ENCODE results near the gene OR6N1.

OR6N1 gene

GRCh38 chr1:158771950-158772866 lies at the start of gene OR6N1:
TSS of gene OR6N1 (minus strand) at chr1:158772195. CDS start at chr1:158766682, 5,513 bp downstream.
- H3K36me3 ChIP-seq (ENCODE audit: control insufficient read depth, insufficient read depth, low read length) = no peaks in the 10 kb centered on the region
- H3K9ac ChIP-seq (ENCODE audit: low read depth, low read length) = no peak within 1 kb of the TSS
- H3K27me3 ChIP-seq (ENCODE audit: control insufficient read depth, insufficient read depth, low read length) = no peaks in the 10 kb centered on the region
- H3K4me1 ChIP-seq (ENCODE audit: control insufficient read depth, insufficient read depth, low read length) = no peaks in the 10 kb centered on the region
- H3K9me3 ChIP-seq (ENCODE audit: control insufficient read depth, insufficient read depth, low read length) = no peaks in the 10 kb centered on the region
- H3K4me3 ChIP-seq (ENCODE audit: low read depth, low read length) = no peak within 1 kb of the TSS

- H3K4me1 ChIP-seq (ENCODE audit: control insufficient read depth, insufficient read depth, low read length) = no peaks in the 10 kb centered on the region
- no peak overlapping the region for H3K9ac ChIP-seq (ENCODE audit: low read depth, low read length)
- H3K27me3 ChIP-seq (ENCODE audit: control insufficient read depth, insufficient read depth, low read length) = no peaks in the 10 kb centered on the region
- no peaks in the 10 kb centered on the region for H3K36me3 ChIP-seq (ENCODE audit: control insufficient read depth, insufficient read depth, low read length)
- H3K4me3 ChIP-seq (ENCODE audit: low read depth, low read length) = no peak overlapping the region
- no peaks in the 10 kb centered on the region for H3K9me3 ChIP-seq (ENCODE audit: control insufficient read depth, insufficient read depth, low read length)
These were observed 49.7 kb upstream of the OR6N1 start for GRCh38 chr1:158821723-158822122.

GRCh38 chr1:158819461-158820443 lies 47.8 kb upstream of the OR6N1 start:
- Histone ChIP-seq H3K27me3 (ENCODE audit: control insufficient read depth, insufficient read depth, low read length) (no peaks in the 10 kb centered on the region), H3K9me3 (ENCODE audit: control insufficient read depth, insufficient read depth, low read length) (no peaks in the 10 kb centered on the region), H3K4me3 (ENCODE audit: low read depth, low read length) (no peak overlapping the region), H3K36me3 (ENCODE audit: control insufficient read depth, insufficient read depth, low read length) (no peaks in the 10 kb centered on the region), H3K4me1 (ENCODE audit: control insufficient read depth, insufficient read depth, low read length) (no peaks in the 10 kb centered on the region), H3K9ac (ENCODE audit: low read depth, low read length) (no peak overlapping the region)

GRCh38 chr1:158818975-158819431 lies 47.0 kb upstream of the OR6N1 start:
- Histone ChIP-seq H3K27me3 (ENCODE audit: control insufficient read depth, insufficient read depth, low read length) (no peaks in the 10 kb centered on the region), H3K4me3 (ENCODE audit: low read depth, low read length) (no peak overlapping the region), H3K36me3 (ENCODE audit: control insufficient read depth, insufficient read depth, low read length) (no peaks in the 10 kb centered on the region), H3K9me3 (ENCODE audit: control insufficient read depth, insufficient read depth, low read length) (no peaks in the 10 kb centered on the region), H3K4me1 (ENCODE audit: control insufficient read depth, insufficient read depth, low read length) (no peaks in the 10 kb centered on the region), H3K9ac (ENCODE audit: low read depth, low read length) (no peak overlapping the region)

GRCh38 chr1:158818560-158818959 lies 46.6 kb upstream of the OR6N1 start:
- Histone ChIP-seq H3K9ac (ENCODE audit: low read depth, low read length) (no peak overlapping the region), H3K4me1 (ENCODE audit: control insufficient read depth, insufficient read depth, low read length) (no peaks in the 10 kb centered on the region), H3K4me3 (ENCODE audit: low read depth, low read length) (no peak overlapping the region), H3K9me3 (ENCODE audit: control insufficient read depth, insufficient read depth, low read length) (no peaks in the 10 kb centered on the region), H3K27me3 (ENCODE audit: control insufficient read depth, insufficient read depth, low read length) (no peaks in the 10 kb centered on the region), H3K36me3 (ENCODE audit: control insufficient read depth, insufficient read depth, low read length) (no peaks in the 10 kb centered on the region)

- Histone ChIP-seq H3K36me3 (ENCODE audit: control insufficient read depth, insufficient read depth, low read length) (no peaks in the 10 kb centered on the region), H3K4me1 (ENCODE audit: control insufficient read depth, insufficient read depth, low read length) (no peaks in the 10 kb centered on the region), H3K27me3 (ENCODE audit: control insufficient read depth, insufficient read depth, low read length) (no peaks in the 10 kb centered on the region), H3K4me3 (ENCODE audit: low read depth, low read length) (no peak overlapping the region), H3K9me3 (ENCODE audit: control insufficient read depth, insufficient read depth, low read length) (no peaks in the 10 kb centered on the region), H3K9ac (ENCODE audit: low read depth, low read length) (no peak overlapping the region)
These were observed 43.0 kb upstream of the OR6N1 start for GRCh38 chr1:158814970-158815369.

GRCh38 chr1:158813164-158813563 lies 41.2 kb upstream of the OR6N1 start:
- no peaks in the 10 kb centered on the region for H3K36me3 ChIP-seq (ENCODE audit: control insufficient read depth, insufficient read depth, low read length)
- H3K9ac ChIP-seq (ENCODE audit: low read depth, low read length) = no peak overlapping the region
- no peaks in the 10 kb centered on the region for H3K4me1 ChIP-seq (ENCODE audit: control insufficient read depth, insufficient read depth, low read length)
- no peaks in the 10 kb centered on the region for H3K27me3 ChIP-seq (ENCODE audit: control insufficient read depth, insufficient read depth, low read length)
- no peaks in the 10 kb centered on the region for H3K9me3 ChIP-seq (ENCODE audit: control insufficient read depth, insufficient read depth, low read length)
- no peak overlapping the region for H3K4me3 ChIP-seq (ENCODE audit: low read depth, low read length)

GRCh38 chr1:158812336-158812735 lies 40.3 kb upstream of the OR6N1 start:
- H3K4me1 ChIP-seq (ENCODE audit: control insufficient read depth, insufficient read depth, low read length) = no peaks in the 10 kb centered on the region
- no peaks in the 10 kb centered on the region for H3K36me3 ChIP-seq (ENCODE audit: control insufficient read depth, insufficient read depth, low read length)

GRCh38 chr1:158810311-158810710 lies 38.3 kb upstream of the OR6N1 start:
- no peaks in the 10 kb centered on the region for H3K36me3 ChIP-seq (ENCODE audit: control insufficient read depth, insufficient read depth, low read length)
- no peaks in the 10 kb centered on the region for H3K27me3 ChIP-seq (ENCODE audit: control insufficient read depth, insufficient read depth, low read length)
- no peak overlapping the region for H3K9ac ChIP-seq (ENCODE audit: low read depth, low read length)
- no peaks in the 10 kb centered on the region for H3K4me1 ChIP-seq (ENCODE audit: control insufficient read depth, insufficient read depth, low read length)
- no peaks in the 10 kb centered on the region for H3K9me3 ChIP-seq (ENCODE audit: control insufficient read depth, insufficient read depth, low read length)
- H3K4me3 ChIP-seq (ENCODE audit: low read depth, low read length) = no peak overlapping the region

More at GRCh38 chr1:158812336-158812735, 40.3 kb upstream of the OR6N1 start:
- Histone ChIP-seq H3K27me3 (ENCODE audit: control insufficient read depth, insufficient read depth, low read length) (no peaks in the 10 kb centered on the region), H3K9ac (ENCODE audit: low read depth, low read length) (no peak overlapping the region), H3K9me3 (ENCODE audit: control insufficient read depth, insufficient read depth, low read length) (no peaks in the 10 kb centered on the region), H3K4me3 (ENCODE audit: low read depth, low read length) (no peak overlapping the region)

- Histone ChIP-seq H3K9me3 (ENCODE audit: control insufficient read depth, insufficient read depth, low read length) (no peaks in the 10 kb centered on the region), H3K4me3 (ENCODE audit: low read depth, low read length) (no peak overlapping the region), H3K36me3 (ENCODE audit: control insufficient read depth, insufficient read depth, low read length) (no peaks in the 10 kb centered on the region), H3K27me3 (ENCODE audit: control insufficient read depth, insufficient read depth, low read length) (no peaks in the 10 kb centered on the region), H3K9ac (ENCODE audit: low read depth, low read length) (no peak overlapping the region), H3K4me1 (ENCODE audit: control insufficient read depth, insufficient read depth, low read length) (no peaks in the 10 kb centered on the region)
These were observed 37.9 kb upstream of the OR6N1 start for GRCh38 chr1:158809862-158810261.

GRCh38 chr1:158809256-158809655 lies 37.3 kb upstream of the OR6N1 start:
- H3K4me3 ChIP-seq (ENCODE audit: low read depth, low read length) = no peak overlapping the region
- H3K4me1 ChIP-seq (ENCODE audit: control insufficient read depth, insufficient read depth, low read length) = no peaks in the 10 kb centered on the region
- H3K27me3 ChIP-seq (ENCODE audit: control insufficient read depth, insufficient read depth, low read length) = no peaks in the 10 kb centered on the region
- H3K36me3 ChIP-seq (ENCODE audit: control insufficient read depth, insufficient read depth, low read length) = no peaks in the 10 kb centered on the region
- no peaks in the 10 kb centered on the region for H3K9me3 ChIP-seq (ENCODE audit: control insufficient read depth, insufficient read depth, low read length)
- no peak overlapping the region for H3K9ac ChIP-seq (ENCODE audit: low read depth, low read length)

Data from iPS-15b (cell line).